Choroid plexus epithelial cell (primary cell): ENCODE data around the gene SCRN3.

Source experiments
- DNase-seq: peaks from one replicate; pipeline ENCODE4 v3.0.0-alpha.2; 2010; ENCODE audit warnings: low read depth
- H3K4me3 ChIP-seq: 2 replicates; pipeline ENCODE4 v1.5.1; 2011; ENCODE audit warnings: low read depth, mild to moderate bottlenecking, control low read depth, low read length, moderate library complexity
- CTCF ChIP-seq: conservative IDR thresholded peaks from 2 replicates; pipeline ENCODE4 v1.5.1; 2011; ENCODE audit warnings: low read depth, mild to moderate bottlenecking, control low read depth, inconsistent platforms, low read length, moderate library complexity

The SCRN3 gene

GRCh38 chr2:174450021-174450816, 54.7 kb downstream of the SCRN3 start:
- DNase-seq: no peak
- no peak overlapping the region for H3K4me3 ChIP-seq
- no peak for TF ChIP-seq CTCF

GRCh38 chr2:174454566-174454965, 59.0 kb downstream of the SCRN3 start:
- TF ChIP-seq CTCF: no peak
- no peak overlapping the region for H3K4me3 ChIP-seq
- DNase-seq: no peak

GRCh38 chr2:174461221-174461620, 65.7 kb downstream of the SCRN3 start:
- no peak overlapping the region for H3K4me3 ChIP-seq
- TF ChIP-seq CTCF: no peak
- no peak for DNase-seq

- H3K4me3 ChIP-seq: no peak overlapping the region
- no peak for TF ChIP-seq CTCF
- peak; percentile 15 for DNase-seq
These were observed 69.8 kb downstream of the SCRN3 start for GRCh38 chr2:174465327-174465726.

GRCh38 chr2:174473796-174474195, 78.3 kb downstream of the SCRN3 start:
- no peak for TF ChIP-seq CTCF
- H3K4me3 ChIP-seq: no peak overlapping the region
- DNase-seq: no peak

GRCh38 chr2:174477759-174478158, 82.2 kb downstream of the SCRN3 start:
- TF ChIP-seq CTCF: no peak
- H3K4me3 ChIP-seq: no peak overlapping the region
- DNase-seq: no peak
